Measurements from ENCODE around the gene NOTCH4.

GRCh38 chr6:32174416-32174815, 49.5 kb downstream of the NOTCH4 start:
- TF ChIP-seq EZH2phosphoT487 (IDR thresholded peaks at IDR 0.05; ENCODE audit: insufficient read depth, low read depth) = no peak
- no peak for TF ChIP-seq EZH2 (IDR thresholded peaks at IDR 0.05; ENCODE audit: insufficient read depth, poor library complexity, severe bottlenecking)
